Breast epithelium (tissue), 4 donors: Measurements from ENCODE around the gene SPACA7. TPM values are rescaled to one million over a fixed set of nuclear protein-coding genes. Genes with fewer than 3 reads are reported as not detected.

Source experiments
- DNase-seq, 2 donors: peaks; one replicate each; pipeline ENCODE4 v3.0.0-alpha.2; 2019; ENCODE audit warnings: low spot score in 2 of 2
- H3K27ac ChIP-seq, 2 donors: fragments of 200-600 bp; sonication (generic) in 1 of 2; one replicate each; pipeline ENCODE4 v1.5.1; 2016 to 2019; ENCODE audit warnings: mild to moderate bottlenecking in 1 of 2
- H3K27me3 ChIP-seq, 2 donors: fragments of 200-600 bp; sonication (generic) in 1 of 2; one replicate each; pipeline versions ENCODE4 v1.5.1 to v1.6.0; 2017 to 2019; ENCODE audit warnings: control low read depth in 1 of 2, mild to moderate bottlenecking in 1 of 2
- H3K36me3 ChIP-seq: fragments of 200-600 bp; one replicate; pipeline ENCODE4 v1.5.1; 2019
- H3K4me1 ChIP-seq, 2 donors: fragments of 200-600 bp; sonication (generic); one replicate each; pipeline ENCODE4 v1.5.1; 2016 to 2019; ENCODE audit warnings: control low read depth in 1 of 2
- H3K4me3 ChIP-seq, 3 donors: fragments of 200-600 bp; sonication (generic); 1 replicate in 2 of 3; 2 replicates in 1 of 3; pipeline ENCODE4 v1.5.1; 2016 to 2019; ENCODE audit warnings: mild to moderate bottlenecking in 3 of 3, moderate library complexity in 2 of 3
- H3K9me3 ChIP-seq, 2 donors: fragments of 200-600 bp; sonication (generic) in 1 of 2; one replicate each; pipeline ENCODE4 v1.5.1; 2016 to 2019; ENCODE audit warnings: control low read depth in 1 of 2
- POLR2A ChIP-seq: fragments of 450-650 bp; IDR thresholded peaks from one replicate; pipeline ENCODE4 v1.6.1; 2016; ENCODE audit warnings: antibody characterized with exemption, mild to moderate bottlenecking, moderate library complexity
- POLR2AphosphoS5 ChIP-seq, 3 donors: sonication (generic); formaldehyde crosslinking; IDR thresholded peaks; one replicate each; pipeline ENCODE4 v1.6.1; 2017; ENCODE audit warnings: antibody characterized with exemption in 3 of 3
- intact Hi-C: fragments of 100-400 bp; cut with DNase I; formaldehyde crosslinking; loops from one replicate; pipeline ENCODE4 v1.15.1; 2023; ENCODE audit warnings: low total_unique reads
- total RNA-seq, 3 donors: library from RNA; depleted of rRNA; stranded (reverse); fragments of >200 nt; gene quantifications; one replicate each; pipeline ENCODE4 v1.1.0, GENCODE V29; 2016
- TF ChIP-seq, protein P1 (sequence below), 3 donors: fragments of 450-650 bp; IDR thresholded peaks; one replicate each; pipeline ENCODE4 v1.5.1; 2016 to 2017; ENCODE audit warnings: antibody characterized with exemption in 3 of 3, mild to moderate bottlenecking in 3 of 3, moderate library complexity in 3 of 3

Gene SPACA7
- total RNA-seq, 3 donors from 2014 or later: not detected

DNA sequence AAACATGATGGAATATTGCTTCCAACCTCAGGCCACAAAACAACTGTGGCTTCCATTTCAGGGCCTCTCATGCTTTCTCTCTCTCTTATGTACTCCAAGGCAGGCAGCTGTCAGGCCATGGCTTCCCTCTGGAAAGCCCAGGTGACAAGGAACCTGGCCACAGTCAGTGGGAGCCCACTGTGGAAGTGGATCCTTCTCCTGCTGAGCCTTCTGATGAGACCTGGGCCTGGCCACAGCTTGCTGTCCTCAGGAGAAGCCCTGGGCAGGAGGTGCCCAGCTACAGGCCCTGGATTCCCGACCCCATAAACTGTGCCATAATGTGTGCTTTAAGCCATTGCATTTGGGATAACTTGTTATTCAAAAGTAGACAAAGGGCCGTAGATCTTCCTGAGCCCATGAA, 71.2 kb downstream of the SPACA7 start:
- Histone ChIP-seq H3K27me3 (peaks cover 0 to 66% of the 10 kb centered on the region in 2 donors), H3K4me1 (no peaks in the 10 kb centered on the region), H3K36me3 (no peaks in the 10 kb centered on the region), H3K9me3 (no peaks in the 10 kb centered on the region), H3K4me3 (no peak overlapping the region), H3K27ac (no peak overlapping the region)
- intact Hi-C loops: no loop called here
- no peak for DNase-seq
- TF ChIP-seq POLR2A (no peak), POLR2AphosphoS5 (IDR thresholded peaks at IDR 0.05) (no peak)
- TF ChIP-seq, protein P1, sequence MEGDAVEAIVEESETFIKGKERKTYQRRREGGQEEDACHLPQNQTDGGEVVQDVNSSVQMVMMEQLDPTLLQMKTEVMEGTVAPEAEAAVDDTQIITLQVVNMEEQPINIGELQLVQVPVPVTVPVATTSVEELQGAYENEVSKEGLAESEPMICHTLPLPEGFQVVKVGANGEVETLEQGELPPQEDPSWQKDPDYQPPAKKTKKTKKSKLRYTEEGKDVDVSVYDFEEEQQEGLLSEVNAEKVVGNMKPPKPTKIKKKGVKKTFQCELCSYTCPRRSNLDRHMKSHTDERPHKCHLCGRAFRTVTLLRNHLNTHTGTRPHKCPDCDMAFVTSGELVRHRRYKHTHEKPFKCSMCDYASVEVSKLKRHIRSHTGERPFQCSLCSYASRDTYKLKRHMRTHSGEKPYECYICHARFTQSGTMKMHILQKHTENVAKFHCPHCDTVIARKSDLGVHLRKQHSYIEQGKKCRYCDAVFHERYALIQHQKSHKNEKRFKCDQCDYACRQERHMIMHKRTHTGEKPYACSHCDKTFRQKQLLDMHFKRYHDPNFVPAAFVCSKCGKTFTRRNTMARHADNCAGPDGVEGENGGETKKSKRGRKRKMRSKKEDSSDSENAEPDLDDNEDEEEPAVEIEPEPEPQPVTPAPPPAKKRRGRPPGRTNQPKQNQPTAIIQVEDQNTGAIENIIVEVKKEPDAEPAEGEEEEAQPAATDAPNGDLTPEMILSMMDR (IDR thresholded peaks at IDR 0.05): no peak

DNA sequence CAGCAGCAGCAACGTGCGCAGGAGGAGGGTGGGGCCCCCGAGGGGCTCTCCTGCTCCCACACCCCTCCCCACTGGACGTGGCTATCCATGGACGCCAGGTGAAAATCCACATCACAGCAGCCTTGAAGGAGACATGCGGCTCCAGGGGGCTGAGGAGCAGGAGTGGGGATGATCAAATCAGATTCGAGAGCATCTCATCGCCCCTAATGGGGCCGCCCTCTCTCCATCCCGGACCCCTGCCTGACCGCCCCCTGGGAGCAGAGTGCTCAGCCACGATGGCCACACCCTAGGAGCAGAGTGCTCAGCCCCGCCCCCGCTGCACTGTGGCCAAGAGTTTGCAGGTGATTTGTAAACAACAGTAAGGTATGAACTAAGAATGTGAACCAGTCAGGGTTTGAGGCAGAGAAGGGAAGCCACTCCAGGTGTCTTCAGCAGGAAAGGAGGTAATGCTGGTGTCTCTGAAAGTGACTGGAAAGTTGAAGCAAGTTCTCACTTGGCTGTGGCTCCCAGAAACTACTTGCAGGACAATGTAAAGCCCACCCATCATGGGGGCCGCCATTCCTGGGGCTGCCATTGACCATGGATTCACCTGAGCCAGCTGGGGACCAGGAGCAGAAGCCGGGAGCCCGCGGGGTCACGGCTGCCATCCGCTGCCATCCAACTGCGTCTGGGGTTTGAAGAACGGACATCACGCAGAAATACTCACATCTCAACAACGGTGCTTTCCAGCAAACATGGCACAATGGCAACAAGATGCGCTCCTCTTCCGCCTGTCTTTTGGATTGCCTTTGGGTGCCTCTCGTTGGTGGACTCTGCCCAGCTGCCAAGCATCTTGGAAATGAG, 71.8 kb downstream of the SPACA7 start:
- TF ChIP-seq, protein P1 (IDR thresholded peaks at IDR 0.05): no peak
- no peak for TF ChIP-seq POLR2A
- TF ChIP-seq POLR2AphosphoS5 (IDR thresholded peaks at IDR 0.05): no peak
- Histone ChIP-seq H3K27ac (no peak overlapping the region), H3K4me1 (no peaks in the 10 kb centered on the region), H3K36me3 (no peaks in the 10 kb centered on the region), H3K9me3 (no peaks in the 10 kb centered on the region), H3K27me3 (peaks cover 0 to 59% of the 10 kb centered on the region in 2 donors), H3K4me3 (no peak overlapping the region)
- DNase-seq: no peak
- intact Hi-C loops: no loop called here

DNA sequence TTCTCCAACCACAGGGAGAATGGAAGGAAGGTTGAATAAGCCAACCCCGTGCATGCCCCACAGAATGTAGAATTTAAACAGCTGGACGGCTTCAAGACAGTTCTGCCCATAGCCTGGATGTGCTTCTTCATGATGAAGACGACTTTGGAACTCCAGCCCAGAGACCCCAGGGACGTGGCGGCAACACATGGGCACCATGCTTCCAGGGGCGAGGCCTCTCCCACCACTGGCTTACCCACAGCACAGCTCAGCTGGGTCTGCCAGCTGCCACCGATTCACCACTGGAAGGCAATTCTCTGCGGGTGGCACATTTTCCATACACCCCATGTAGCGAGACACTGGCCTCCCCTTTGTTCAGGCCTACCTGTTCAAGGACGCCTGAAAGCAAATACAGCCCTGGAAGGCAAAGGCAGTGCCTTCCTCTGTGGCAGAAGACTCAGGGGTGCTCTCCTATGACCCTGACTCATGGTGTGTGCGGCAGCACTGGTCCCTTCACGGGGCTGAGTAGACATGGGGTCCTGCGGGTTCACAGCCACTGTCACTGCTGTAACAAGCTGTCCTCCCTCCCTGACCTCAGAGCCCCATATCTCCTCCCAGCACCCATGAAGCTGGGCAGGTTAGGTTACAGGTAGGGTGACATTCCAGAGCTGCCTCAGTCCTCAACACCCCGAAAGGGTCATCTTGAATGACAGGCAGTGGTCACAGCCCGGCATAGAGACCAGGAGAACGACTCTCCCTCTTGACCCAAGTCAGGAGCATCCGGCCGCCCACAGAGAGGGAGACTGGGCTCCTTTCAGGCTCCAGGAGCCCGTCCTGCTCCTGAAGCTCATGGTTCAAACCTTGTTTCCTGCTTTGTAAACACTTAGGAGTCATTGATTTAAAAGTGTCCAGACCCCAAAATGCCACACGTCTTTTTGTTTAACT, 72.7 kb downstream of the SPACA7 start:
- TF ChIP-seq POLR2AphosphoS5 (IDR thresholded peaks at IDR 0.05) (no peak), POLR2A (no peak)
- TF ChIP-seq, protein P1 (IDR thresholded peaks at IDR 0.05): no peak
- intact Hi-C loops: no loop called here
- Histone ChIP-seq H3K9me3 (no peaks in the 10 kb centered on the region), H3K36me3 (no peaks in the 10 kb centered on the region), H3K4me1 (no peaks in the 10 kb centered on the region), H3K27me3 (peaks cover 0 to 50% of the 10 kb centered on the region in 2 donors), H3K27ac (no peak overlapping the region), H3K4me3 (no peak overlapping the region)
- no peak for DNase-seq

DNA sequence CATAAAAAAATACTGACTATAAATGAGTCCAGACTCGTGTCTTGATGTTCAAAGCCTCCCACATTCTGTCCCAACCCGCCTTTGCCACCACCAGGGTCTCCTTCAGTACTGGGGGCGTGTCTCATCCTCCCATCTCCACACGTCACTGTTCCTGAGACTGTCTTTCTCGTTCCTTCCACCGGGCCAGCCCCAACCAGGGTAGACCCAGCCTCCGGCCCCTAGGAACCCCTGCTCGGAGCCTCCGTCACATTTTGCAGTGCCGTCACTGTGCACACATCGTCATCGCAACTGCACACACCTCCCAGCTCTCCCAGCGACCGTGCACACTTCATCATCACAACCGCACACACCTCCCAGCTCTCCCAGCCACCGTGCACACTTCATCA, 73.4 kb downstream of the SPACA7 start:
- H3K9me3 ChIP-seq: no peaks in the 10 kb centered on the region
- no peak overlapping the region for H3K4me3 ChIP-seq
- no peaks in the 10 kb centered on the region for H3K36me3 ChIP-seq
- no peak for DNase-seq
- no peaks in the 10 kb centered on the region for H3K4me1 ChIP-seq
- no peak overlapping the region for H3K27ac ChIP-seq
- intact Hi-C loops: no loop called here
- peaks cover 0 to 47% of the 10 kb centered on the region in 2 donors for H3K27me3 ChIP-seq
- TF ChIP-seq, protein P1 (IDR thresholded peaks at IDR 0.05): no peak
- no peak for TF ChIP-seq POLR2A
- TF ChIP-seq POLR2AphosphoS5 (IDR thresholded peaks at IDR 0.05): no peak
